Smooth muscle cell (in vitro differentiated cells): ENCODE data around the gene PSMD6. TPM values are rescaled to one million over a fixed set of nuclear protein-coding genes. Genes with fewer than 3 reads are reported as not detected.

Source experiments
- DNase-seq: peaks from one replicate; lab custom pipeline; 2025; ENCODE audit not compliant: unreplicated experiment; lab: John Stamatoyannopoulos, UW
- H2AFZ ChIP-seq: fragments of 200-600 bp; sonication (generic); 2 replicates; pipeline ENCODE4 v1.6.0; 2016; ENCODE audit warnings: antibody characterized with exemption, low read depth, mild to moderate bottlenecking
- H3F3A ChIP-seq: fragments of 200-600 bp; sonication (generic); 2 replicates; pipeline ENCODE4 v1.6.0; 2017; ENCODE audit warnings: antibody characterized with exemption, low read depth
- H3K27ac ChIP-seq: fragments of 200-600 bp; sonication (generic); 2 replicates; pipeline ENCODE4 v1.5.1; 2016; ENCODE audit warnings: low read depth, mild to moderate bottlenecking
- H3K27me3 ChIP-seq: fragments of 200-600 bp; sonication (generic); 2 replicates; pipeline ENCODE4 v1.6.1; 2016; ENCODE audit warnings: low read depth, mild to moderate bottlenecking
- H3K36me3 ChIP-seq: fragments of 200-600 bp; sonication (generic); 2 replicates; pipeline ENCODE4 v1.5.1; 2016; ENCODE audit warnings: low read depth
- H3K4me1 ChIP-seq: fragments of 200-600 bp; sonication (generic); 2 replicates; pipeline ENCODE4 v1.5.1; 2016; ENCODE audit warnings: low read depth
- H3K4me2 ChIP-seq: fragments of 200-600 bp; sonication (generic); 2 replicates; pipeline ENCODE4 v1.6.0; 2016; ENCODE audit warnings: mild to moderate bottlenecking
- H3K4me3 ChIP-seq: fragments of 200-600 bp; sonication (generic); 2 replicates; pipeline ENCODE4 v1.5.1; 2016; ENCODE audit warnings: mild to moderate bottlenecking
- H3K79me2 ChIP-seq: fragments of 200-600 bp; sonication (generic); 2 replicates; pipeline ENCODE4 v1.6.0; 2016; ENCODE audit warnings: low read depth, mild to moderate bottlenecking
- H3K9ac ChIP-seq: fragments of 200-600 bp; sonication (generic); 2 replicates; pipeline ENCODE4 v1.6.0; 2016; ENCODE audit warnings: low read depth
- H3K9me3 ChIP-seq: fragments of 200-600 bp; sonication (generic); replicated peaks from 2 replicates; pipeline ENCODE4 v1.5.1; 2016; ENCODE audit warnings: low read depth
- H4K20me1 ChIP-seq: fragments of 200-600 bp; sonication (generic); 2 replicates; pipeline ENCODE4 v1.6.0; 2016; ENCODE audit warnings: low read depth
- WGBS: methylation state at CpG from one replicate; pipeline ENCODE4 v1.1.7; 2016; ENCODE audit warnings: low lambda C conversion rate; 5-methylcytosine and 5-hydroxymethylcytosine counted together
- polyA plus RNA-seq: library from polyadenylated mRNA; unstranded; fragments of >200 nt; fragmentation: Nextera tagmentation; extraction: Ambion mirVana; gene quantifications from 2 replicates; pipeline ENCODE4 v1.2.1, GENCODE V29; 2016
- total RNA-seq: library from RNA; depleted of rRNA; stranded (reverse); fragments of >200 nt; gene quantifications from 2 replicates; pipeline ENCODE4 v1.2.3, GENCODE V29; 2014
- TF ChIP-seq, protein P1 (sequence below): fragments of 200-600 bp; sonication (generic); IDR thresholded peaks from 2 replicates; pipeline ENCODE4 v1.5.1; 2017; ENCODE audit warnings: borderline replicate concordance, mild to moderate bottlenecking, antibody characterized with exemption; ENCODE audit not compliant: insufficient read depth, poor library complexity, severe bottlenecking

Gene PSMD6
- total and polyA plus RNA-seq, 2 experiments from 2014 or later, result 109 to 119 TPM

DNA sequence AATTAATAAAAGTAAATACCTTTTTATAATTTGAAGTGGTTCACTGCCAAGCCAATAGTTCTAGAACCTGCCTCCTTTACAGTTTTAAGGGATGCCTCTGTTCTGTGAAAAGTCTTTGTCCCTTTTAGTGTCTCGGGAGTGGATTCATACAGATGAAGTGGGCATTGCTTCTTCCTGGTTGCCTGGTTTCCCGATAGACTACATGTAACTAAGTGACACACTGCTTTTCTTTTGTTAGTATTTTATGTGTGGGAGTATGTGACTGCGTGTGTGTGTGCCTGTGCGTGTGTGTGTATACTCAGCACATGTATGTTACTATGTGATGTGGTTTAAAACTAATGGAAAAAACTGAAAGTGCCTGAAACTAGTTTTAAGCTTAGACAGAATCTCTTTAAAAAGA lies 21.1 kb downstream of the PSMD6 start:
- H3K27ac ChIP-seq, result no peak overlapping the region
- H3K36me3 ChIP-seq, result peaks cover 5% of the 10 kb centered on the region
- no peak overlapping the region for H3K4me2 ChIP-seq
- H3K4me3 ChIP-seq, result no peak overlapping the region
- DNase-seq, result no peak
- H4K20me1 ChIP-seq, result peaks cover under 1% of the 10 kb centered on the region
- no peaks in the 10 kb centered on the region for H3K27me3 ChIP-seq
- TF ChIP-seq, protein P1, sequence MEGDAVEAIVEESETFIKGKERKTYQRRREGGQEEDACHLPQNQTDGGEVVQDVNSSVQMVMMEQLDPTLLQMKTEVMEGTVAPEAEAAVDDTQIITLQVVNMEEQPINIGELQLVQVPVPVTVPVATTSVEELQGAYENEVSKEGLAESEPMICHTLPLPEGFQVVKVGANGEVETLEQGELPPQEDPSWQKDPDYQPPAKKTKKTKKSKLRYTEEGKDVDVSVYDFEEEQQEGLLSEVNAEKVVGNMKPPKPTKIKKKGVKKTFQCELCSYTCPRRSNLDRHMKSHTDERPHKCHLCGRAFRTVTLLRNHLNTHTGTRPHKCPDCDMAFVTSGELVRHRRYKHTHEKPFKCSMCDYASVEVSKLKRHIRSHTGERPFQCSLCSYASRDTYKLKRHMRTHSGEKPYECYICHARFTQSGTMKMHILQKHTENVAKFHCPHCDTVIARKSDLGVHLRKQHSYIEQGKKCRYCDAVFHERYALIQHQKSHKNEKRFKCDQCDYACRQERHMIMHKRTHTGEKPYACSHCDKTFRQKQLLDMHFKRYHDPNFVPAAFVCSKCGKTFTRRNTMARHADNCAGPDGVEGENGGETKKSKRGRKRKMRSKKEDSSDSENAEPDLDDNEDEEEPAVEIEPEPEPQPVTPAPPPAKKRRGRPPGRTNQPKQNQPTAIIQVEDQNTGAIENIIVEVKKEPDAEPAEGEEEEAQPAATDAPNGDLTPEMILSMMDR, result no peak
- 85% methylated on average over 4 of the region's 4 CpGs for WGBS
- no peaks in the 10 kb centered on the region for H3K9me3 ChIP-seq
- no peak overlapping the region for H3K9ac ChIP-seq
- no peak overlapping the region for H2AFZ ChIP-seq
- no peaks in the 10 kb centered on the region for H3K79me2 ChIP-seq
- H3F3A ChIP-seq, result no peaks in the 10 kb centered on the region
- no peaks in the 10 kb centered on the region for H3K4me1 ChIP-seq

DNA sequence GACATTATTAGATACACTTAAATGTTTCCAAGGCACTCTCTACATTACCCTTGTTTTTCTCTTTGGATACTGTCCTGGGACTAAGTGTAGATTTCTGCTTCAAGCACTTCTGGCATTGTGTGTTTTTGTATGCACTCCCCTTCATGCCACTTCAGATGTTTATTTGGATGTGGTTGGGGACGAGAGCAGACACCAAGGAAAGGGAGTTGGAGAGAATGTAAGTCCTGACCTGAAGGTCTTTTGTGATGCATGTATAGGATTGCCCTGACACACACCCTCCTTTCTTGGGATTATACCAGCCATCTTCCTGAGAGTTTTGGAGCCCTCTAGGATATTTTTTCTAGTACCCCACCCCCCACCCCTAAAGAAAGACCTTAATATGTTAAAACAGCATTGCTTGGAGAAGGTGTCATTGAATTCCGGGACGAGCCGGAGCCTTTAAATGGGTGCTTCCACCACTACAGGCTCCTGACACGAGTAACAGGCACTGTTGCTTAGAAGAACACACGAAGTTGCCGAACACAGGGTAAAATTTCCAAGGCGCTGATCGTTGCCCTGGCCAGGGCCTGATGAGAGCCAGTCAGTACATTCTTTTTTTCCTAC lies 22.7 kb downstream of the PSMD6 start:
- TF ChIP-seq, protein P1, result no peak
- 65% methylated on average over 9 of the region's 9 CpGs for WGBS
- Histone ChIP-seq H3K9ac (no peak overlapping the region), H3K9me3 (no peaks in the 10 kb centered on the region), H3K27me3 (no peaks in the 10 kb centered on the region), H3K4me1 (no peaks in the 10 kb centered on the region), H4K20me1 (no peaks in the 10 kb centered on the region), H3K27ac (no peak overlapping the region), H2AFZ (no peak overlapping the region), H3F3A (no peaks in the 10 kb centered on the region), H3K79me2 (no peaks in the 10 kb centered on the region), H3K4me3 (no peak overlapping the region), H3K36me3 (peaks cover 5% of the 10 kb centered on the region), H3K4me2 (no peak overlapping the region)
- no peak for DNase-seq

DNA sequence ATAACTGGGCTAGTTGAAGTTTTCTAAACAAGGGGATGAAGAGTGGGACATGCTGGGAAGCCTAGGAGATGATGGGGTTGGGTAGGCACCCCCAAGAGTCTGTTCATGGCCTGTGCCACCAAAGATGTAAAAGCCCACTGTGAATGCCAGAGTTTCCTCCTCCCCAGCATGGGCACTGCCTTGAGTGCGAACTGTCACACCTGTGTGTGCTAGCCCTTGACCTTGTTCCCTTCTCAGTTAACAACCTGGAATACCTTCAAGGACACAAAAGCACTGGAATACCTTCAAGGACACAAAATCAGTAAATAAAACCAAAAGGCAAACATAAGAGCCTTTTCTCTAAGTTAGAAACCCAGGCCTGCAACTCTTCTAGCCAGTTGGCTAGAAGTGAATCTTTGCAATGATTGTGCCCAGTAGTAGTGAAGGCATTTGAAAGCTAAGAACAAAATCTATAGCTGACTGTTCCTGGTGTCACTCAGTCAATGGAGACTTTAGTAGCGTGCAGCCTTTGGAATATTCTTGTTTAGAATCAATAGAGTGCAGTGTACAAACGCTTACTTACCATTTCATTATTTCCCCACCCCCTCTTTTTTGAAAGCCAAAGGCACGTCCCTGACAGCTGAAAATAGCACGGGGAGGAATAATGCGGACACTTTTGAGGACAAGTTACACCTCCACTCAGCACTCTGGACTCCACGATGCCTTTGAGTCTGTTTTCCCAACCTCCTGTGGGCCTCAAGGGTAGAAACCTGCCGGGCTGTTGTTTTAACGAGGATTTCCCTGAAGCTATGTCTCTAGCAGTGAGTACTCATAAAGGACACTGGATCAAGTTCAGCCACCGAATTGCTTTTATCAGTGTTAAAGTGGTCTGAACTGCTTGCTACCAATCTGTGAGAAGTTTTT lies 24.2 kb downstream of the PSMD6 start:
- Histone ChIP-seq H3K36me3 (peaks cover 5% of the 10 kb centered on the region), H4K20me1 (no peaks in the 10 kb centered on the region), H3K27ac (no peak overlapping the region), H3K4me2 (no peak overlapping the region), H2AFZ (no peak overlapping the region), H3K9ac (no peak overlapping the region), H3K79me2 (no peaks in the 10 kb centered on the region), H3K4me1 (peaks cover 6% of the 10 kb centered on the region), H3F3A (no peaks in the 10 kb centered on the region), H3K9me3 (no peaks in the 10 kb centered on the region), H3K27me3 (no peaks in the 10 kb centered on the region), H3K4me3 (no peak overlapping the region)
- DNase-seq, result no peak
- 64% methylated on average over 10 of the region's 10 CpGs for WGBS
- TF ChIP-seq, protein P1, result no peak
